Stimulated activated CD8-positive, alpha-beta memory T cell treated with anti-CD3 and anti-CD28 coated beads, Interleukin-2, amount 100 ng/mL, for 1 hour (primary cell): ENCODE results near the gene KHDC4.

Experiments used
- DNase-seq, 2 donors: peaks; one replicate each; pipeline ENCODE4 v3.0.0-alpha.2; 2020; ENCODE audit warnings: low read depth in 2 of 2

The KHDC4 gene

GRCh38 chr1:155934097-155934935 is at the start of gene KHDC4:
Gene KHDC4, minus strand, starts transcription at chr1:155934413. Its CDS starts 40 bp downstream, at chr1:155934373.
- DNase-seq: peak; percentile 83 to 89

GRCh38 chr1:155983191-155984024 is 49.2 kb upstream of the KHDC4 start:
- no peak for DNase-seq

- no peak for DNase-seq
Observed at GRCh38 chr1:155982106-155982505, 47.9 kb upstream of the KHDC4 start.

- no peak for DNase-seq
Observed at GRCh38 chr1:155981266-155982088, 47.3 kb upstream of the KHDC4 start.

GRCh38 chr1:155979597-155980343 is 45.6 kb upstream of the KHDC4 start:
- DNase-seq: no peak

- DNase-seq: no peak
Observed at GRCh38 chr1:155978973-155979429, 44.8 kb upstream of the KHDC4 start.

GRCh38 chr1:155978325-155978972 is 44.2 kb upstream of the KHDC4 start, which contains the start of gene ARHGEF2:
Gene ARHGEF2, minus strand, starts transcription at chr1:155978547. Its CDS starts 120 bp downstream, at chr1:155978427.
- peak; percentile 57 to 66 for DNase-seq

- DNase-seq: peak; percentile 51 to 55
Observed at GRCh38 chr1:155977690-155978324, 43.6 kb upstream of the KHDC4 start.

- no peak for DNase-seq
Observed at GRCh38 chr1:155976913-155977689, 42.9 kb upstream of the KHDC4 start.

GRCh38 chr1:155976062-155976912 is 42.1 kb upstream of the KHDC4 start:
- peak; percentile 50 to 55 for DNase-seq

GRCh38 chr1:155975375-155976061 is 41.3 kb upstream of the KHDC4 start:
- DNase-seq: no peak

- DNase-seq: no peak
Observed at GRCh38 chr1:155974208-155975115, 40.2 kb upstream of the KHDC4 start.

- no peak for DNase-seq
Observed at GRCh38 chr1:155973723-155974122, 39.5 kb upstream of the KHDC4 start.

GRCh38 chr1:155971910-155972809 is 37.9 kb upstream of the KHDC4 start:
- no peak for DNase-seq

GRCh38 chr1:155970531-155971167 is 36.4 kb upstream of the KHDC4 start:
- DNase-seq: no peak
